Neuron (in vitro differentiated cells): ENCODE measurements around the gene SFXN5.

ENCODE experiments used
- H2AFZ ChIP-seq: one replicate; pipeline ENCODE4 v1.6.1; 2013; ENCODE audit warnings: low read depth, mild to moderate bottlenecking, inconsistent platforms, low read length, moderate library complexity
- H3K27me3 ChIP-seq: one replicate; pipeline ENCODE4 v1.6.1; 2013; ENCODE audit warnings: low read length; ENCODE audit not compliant: insufficient read depth
- H3K36me3 ChIP-seq: one replicate; pipeline ENCODE4 v1.6.1; 2013; ENCODE audit warnings: low read length; ENCODE audit not compliant: insufficient read depth
- H3K4me1 ChIP-seq: one replicate; pipeline ENCODE4 v1.6.1; 2013; ENCODE audit warnings: low read length; ENCODE audit not compliant: insufficient read depth
- H3K4me3 ChIP-seq: 2 replicates; pipeline ENCODE4 v1.5.1; 2013; ENCODE audit warnings: mild to moderate bottlenecking, low read length, moderate library complexity
- H3K9me3 ChIP-seq: one replicate; pipeline ENCODE4 v1.6.1; 2013; ENCODE audit warnings: low read length

Gene SFXN5

DNA sequence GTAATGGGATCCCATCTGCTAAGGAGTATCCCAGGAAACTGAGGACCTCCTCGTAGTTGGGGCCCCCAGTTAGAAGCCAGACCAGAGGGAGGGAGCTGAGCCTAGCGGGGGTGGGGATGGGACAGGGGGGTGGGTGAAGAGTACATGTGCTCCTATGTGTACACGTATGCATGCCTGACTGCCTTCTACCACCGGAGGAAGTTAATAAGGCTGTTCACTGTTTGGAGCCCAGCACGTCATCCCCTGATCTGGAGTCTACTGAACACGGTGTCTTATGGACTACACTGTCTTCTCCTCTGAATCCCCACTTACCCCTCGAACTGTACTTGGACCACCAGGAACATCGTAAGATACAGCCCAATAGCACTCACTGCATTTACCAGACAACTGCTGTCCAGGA, 68.5 kb downstream of the SFXN5 start:
- H3K4me3 ChIP-seq = no peak overlapping the region
- no peaks in the 10 kb centered on the region for H3K36me3 ChIP-seq
- no peak overlapping the region for H2AFZ ChIP-seq
- no peaks in the 10 kb centered on the region for H3K4me1 ChIP-seq
- no peaks in the 10 kb centered on the region for H3K27me3 ChIP-seq
- H3K9me3 ChIP-seq = no peaks in the 10 kb centered on the region

DNA sequence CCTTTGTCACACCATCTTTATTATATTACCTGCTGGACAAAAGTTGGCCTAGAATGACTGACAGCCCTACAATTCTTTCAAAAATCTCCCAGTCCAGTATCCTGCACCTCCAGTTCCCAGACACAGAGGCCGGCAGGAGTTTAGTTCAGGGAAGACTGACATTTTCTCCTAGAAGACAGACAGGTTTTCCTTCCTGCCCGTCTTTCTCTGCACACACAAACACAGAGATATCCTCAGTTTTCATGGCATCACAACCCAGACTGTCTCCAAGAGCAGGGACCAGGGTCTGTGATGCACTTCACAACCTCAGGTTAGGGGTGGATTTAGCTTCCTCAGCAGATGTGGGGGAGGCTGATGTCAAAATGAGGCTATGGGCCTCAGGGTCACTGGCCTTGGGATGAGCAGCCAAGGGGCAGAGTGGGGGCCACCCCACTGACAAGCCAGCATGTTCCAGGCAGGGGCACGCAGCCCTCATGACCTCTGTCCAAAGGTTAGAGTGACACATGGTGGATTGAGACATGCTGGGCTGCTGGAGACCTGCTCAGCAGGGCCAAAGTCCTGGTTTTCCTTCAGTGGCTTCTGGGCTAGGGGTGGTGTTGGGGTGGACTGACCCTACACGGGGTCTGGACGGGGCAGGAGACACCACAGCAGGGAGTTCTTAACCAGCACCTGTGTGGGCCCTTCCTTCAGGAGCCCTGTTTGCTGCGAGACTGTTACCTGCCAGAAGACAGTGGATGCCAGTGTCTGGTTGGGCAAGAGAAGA, 70.5 kb downstream of the SFXN5 start:
- Histone ChIP-seq H2AFZ (no peak overlapping the region), H3K4me3 (no peak overlapping the region), H3K36me3 (no peaks in the 10 kb centered on the region), H3K27me3 (no peaks in the 10 kb centered on the region), H3K4me1 (no peaks in the 10 kb centered on the region), H3K9me3 (no peaks in the 10 kb centered on the region)

DNA sequence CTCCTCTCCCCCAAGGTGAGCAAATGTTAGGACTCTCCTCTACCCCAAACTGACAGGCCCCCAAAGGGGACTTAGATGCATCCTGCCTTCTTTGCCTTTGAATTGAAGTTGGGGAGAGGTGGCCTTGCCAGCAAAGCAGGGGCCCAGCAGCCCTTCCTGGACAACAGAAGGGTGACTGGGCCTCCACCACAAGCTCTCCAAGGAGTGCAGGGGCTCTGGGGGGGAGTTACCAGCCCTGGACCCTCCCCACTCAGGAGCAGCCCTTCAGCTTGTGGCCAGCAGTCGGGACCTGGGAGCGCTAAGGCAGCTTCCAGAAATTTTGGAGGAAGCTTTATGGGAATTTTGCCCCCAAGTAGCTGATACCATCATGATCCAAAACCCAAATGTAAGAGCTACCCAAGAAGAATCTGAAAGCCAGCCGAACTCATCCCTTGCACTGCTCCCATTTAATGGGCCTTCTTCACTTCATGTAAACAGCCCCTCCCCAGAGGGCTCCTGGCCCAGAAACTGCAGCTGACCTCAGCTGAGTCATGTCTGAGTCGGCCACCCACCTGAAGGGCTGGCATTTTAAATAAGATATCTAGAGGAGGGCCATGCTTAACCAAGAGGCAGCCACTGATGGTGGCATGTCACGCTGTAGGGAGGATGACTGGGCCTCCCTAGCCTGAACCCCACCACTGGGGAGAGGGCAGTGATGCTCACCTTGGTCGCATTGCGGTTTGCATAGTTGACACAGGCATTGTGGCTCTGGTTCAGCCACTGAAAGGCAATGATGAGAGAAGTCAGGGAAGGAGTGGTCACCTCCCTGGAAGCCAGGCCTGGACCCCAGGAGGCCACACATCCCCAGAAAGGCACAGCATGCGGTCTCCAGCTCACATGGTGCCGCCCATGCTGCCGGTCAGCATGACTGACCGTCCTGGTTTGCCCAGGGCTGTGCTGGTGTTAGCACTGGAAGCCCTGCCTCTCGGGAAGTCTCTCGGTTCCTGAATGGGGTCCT, 71.5 kb downstream of the SFXN5 start:
- H3K27me3 ChIP-seq = no peaks in the 10 kb centered on the region
- H2AFZ ChIP-seq = no peak overlapping the region
- H3K9me3 ChIP-seq = no peaks in the 10 kb centered on the region
- H3K36me3 ChIP-seq = no peaks in the 10 kb centered on the region
- no peak overlapping the region for H3K4me3 ChIP-seq
- H3K4me1 ChIP-seq = no peaks in the 10 kb centered on the region

GRCh38 chr2:72998724-72999123, 72.8 kb downstream of the SFXN5 start:
- Histone ChIP-seq H3K27me3 (no peaks in the 10 kb centered on the region), H3K36me3 (no peaks in the 10 kb centered on the region), H2AFZ (no peak overlapping the region), H3K9me3 (no peaks in the 10 kb centered on the region), H3K4me3 (no peak overlapping the region), H3K4me1 (no peaks in the 10 kb centered on the region)

- Histone ChIP-seq H2AFZ (no peak overlapping the region), H3K36me3 (no peaks in the 10 kb centered on the region), H3K9me3 (no peaks in the 10 kb centered on the region), H3K4me1 (no peaks in the 10 kb centered on the region), H3K4me3 (no peak overlapping the region), H3K27me3 (no peaks in the 10 kb centered on the region)
Observed at GRCh38 chr2:72998234-72998651, 73.3 kb downstream of the SFXN5 start.

DNA sequence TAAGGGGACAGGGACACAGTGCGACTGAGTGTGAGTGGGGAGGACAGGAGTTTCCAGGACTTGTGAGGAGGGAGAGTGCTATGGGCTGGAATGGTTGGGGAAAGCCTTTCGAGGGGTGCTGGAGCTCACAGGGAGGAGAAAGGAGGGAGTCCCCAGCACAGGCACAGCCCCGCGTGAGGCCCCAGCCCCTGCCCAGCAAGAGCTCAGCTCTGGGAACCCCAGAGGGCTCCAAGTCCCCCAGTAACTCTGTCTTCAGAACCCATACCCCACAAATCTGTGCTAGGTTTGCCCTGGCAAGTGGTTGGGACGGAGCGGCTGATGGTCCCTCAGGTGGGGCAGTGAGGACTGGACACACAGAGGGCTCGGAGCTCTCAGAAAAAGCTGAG, 75.4 kb downstream of the SFXN5 start:
- Histone ChIP-seq H3K4me1 (no peaks in the 10 kb centered on the region), H2AFZ (no peak overlapping the region), H3K27me3 (no peaks in the 10 kb centered on the region), H3K4me3 (no peak overlapping the region), H3K9me3 (no peaks in the 10 kb centered on the region), H3K36me3 (no peaks in the 10 kb centered on the region)

DNA sequence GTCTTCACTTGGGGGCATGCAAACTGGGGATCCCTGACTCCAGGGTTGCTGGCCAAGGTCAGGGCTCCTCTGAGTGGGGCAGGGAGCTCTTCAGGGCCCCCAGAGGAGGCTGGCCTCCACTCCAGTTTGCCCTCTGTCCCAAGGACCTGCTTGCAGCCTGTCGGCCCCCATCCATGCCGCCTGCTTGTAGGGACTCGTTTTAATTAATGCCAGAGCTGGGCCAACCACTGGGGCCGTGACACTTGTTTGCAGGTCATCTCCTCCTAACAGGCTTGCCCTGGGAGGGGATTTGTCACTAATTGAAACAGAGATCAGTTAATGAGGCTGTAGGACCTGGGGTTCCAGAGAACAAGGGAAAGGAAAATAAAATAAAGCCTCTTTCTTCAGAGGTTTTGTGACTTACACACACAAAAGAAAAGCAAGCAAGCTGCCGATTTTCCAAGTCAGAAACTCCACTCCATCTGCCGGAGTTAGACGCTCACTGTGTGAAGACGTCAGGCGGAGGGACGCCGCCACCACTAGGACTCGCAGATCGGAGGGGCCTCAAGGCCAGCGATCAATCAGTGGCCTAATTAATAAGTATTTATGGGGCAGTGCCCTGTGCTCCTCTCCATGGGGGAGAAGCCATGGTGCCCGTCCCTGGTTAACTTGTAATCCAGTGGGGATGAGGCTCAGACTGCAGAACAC, 75.9 kb downstream of the SFXN5 start:
- Histone ChIP-seq H3K9me3 (no peaks in the 10 kb centered on the region), H2AFZ (no peak overlapping the region), H3K36me3 (no peaks in the 10 kb centered on the region), H3K27me3 (no peaks in the 10 kb centered on the region), H3K4me1 (no peaks in the 10 kb centered on the region), H3K4me3 (no peak overlapping the region)

DNA sequence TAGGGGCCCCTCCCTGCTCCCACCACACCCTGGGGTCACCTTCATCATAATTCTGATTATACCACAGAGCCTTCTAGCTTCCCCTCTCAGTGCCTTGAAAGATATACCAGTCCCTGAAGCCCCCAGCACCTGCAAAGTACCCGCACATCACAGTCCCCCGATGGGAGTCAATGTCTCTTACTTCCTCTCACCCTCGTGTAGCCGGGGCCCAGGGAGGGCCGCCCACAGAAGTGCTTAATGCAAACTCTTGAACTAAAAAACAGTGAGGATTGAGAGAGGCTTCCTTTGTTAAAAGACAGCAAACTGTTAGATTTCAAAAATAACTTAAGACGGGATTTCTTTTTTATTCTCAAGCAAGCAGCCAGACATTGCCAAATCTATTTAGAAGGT, 76.5 kb downstream of the SFXN5 start:
- H3K4me3 ChIP-seq = no peak overlapping the region
- no peak overlapping the region for H2AFZ ChIP-seq
- no peaks in the 10 kb centered on the region for H3K9me3 ChIP-seq
- no peaks in the 10 kb centered on the region for H3K4me1 ChIP-seq
- no peaks in the 10 kb centered on the region for H3K36me3 ChIP-seq
- H3K27me3 ChIP-seq = no peaks in the 10 kb centered on the region

DNA sequence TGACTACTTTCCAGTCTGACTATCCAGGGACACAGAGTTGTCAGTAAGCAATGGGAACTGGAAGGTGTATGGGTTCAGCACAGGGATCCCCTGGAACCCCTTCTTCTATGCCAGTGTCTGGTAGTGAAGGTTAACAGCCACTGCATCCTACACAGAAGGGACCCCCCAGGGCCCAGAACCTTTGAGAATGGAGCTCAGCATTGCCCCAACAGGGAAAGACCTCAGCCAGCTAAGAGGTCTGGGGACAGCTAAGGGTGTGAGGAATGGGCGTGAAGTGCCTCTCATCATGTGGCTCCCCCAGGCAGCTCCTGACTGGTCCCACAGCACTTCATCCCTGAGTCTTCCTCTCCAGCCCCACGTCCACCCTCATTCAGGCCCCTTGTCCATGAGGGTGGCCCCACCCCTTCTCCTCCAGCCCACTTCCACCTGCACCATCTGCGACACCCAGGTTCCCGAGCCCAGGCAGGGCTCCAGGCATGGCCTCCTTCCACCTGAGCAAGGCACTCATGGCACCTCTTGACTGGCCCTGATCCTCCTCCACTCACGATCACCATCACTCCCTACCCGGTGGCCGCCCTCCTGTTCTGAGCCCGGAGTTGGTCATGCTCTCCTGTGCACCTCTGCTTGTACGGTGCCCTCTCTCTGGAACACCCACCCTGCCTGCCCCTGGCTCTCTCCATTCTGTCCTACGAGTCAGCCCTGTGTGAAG, 77.1 kb downstream of the SFXN5 start:
- Histone ChIP-seq H2AFZ (no peak overlapping the region), H3K4me1 (no peaks in the 10 kb centered on the region), H3K36me3 (no peaks in the 10 kb centered on the region), H3K4me3 (no peak overlapping the region), H3K9me3 (no peaks in the 10 kb centered on the region), H3K27me3 (no peaks in the 10 kb centered on the region)

GRCh38 chr2:72993933-72994280, 77.6 kb downstream of the SFXN5 start:
- Histone ChIP-seq H3K4me3 (no peak overlapping the region), H2AFZ (no peak overlapping the region), H3K9me3 (no peaks in the 10 kb centered on the region), H3K36me3 (no peaks in the 10 kb centered on the region), H3K4me1 (no peaks in the 10 kb centered on the region), H3K27me3 (no peaks in the 10 kb centered on the region)

DNA sequence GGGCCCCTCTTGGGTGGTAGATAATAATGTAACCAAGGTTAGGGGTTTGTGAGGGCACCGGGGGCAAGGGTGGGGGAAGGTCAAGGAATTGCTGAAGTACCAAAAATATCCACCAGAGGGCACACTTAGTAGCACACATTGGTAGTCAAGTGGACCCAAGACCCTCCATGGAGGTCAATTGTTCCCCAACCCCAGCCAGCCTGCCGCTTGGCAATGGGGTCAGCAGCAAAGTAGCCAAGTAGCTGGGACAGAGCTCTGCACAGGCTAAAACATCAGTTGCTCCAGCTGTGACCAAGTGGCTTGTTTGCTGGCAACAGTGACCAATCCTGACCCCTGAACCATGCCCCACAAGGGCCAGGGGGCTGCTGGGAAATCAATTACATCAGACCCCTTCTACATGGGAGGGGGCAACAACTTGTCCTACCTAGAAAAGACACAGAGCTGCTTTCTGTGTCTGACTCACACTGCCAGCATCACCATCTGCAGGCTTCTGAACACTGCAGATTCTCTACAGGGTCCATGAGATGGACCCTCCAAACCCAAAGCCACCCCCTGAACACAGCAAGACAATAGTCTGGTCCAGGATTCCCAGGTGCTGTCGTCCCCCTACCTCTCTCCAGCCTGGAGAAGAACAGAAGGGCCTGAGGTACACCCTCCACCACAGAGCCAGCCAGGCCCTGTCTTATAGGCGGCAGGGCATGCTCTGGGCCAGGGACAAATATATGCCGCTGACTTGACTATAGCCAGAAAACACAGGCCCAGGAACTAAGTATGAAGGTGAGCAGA, 78.2 kb downstream of the SFXN5 start:
- Histone ChIP-seq H3K27me3 (no peaks in the 10 kb centered on the region), H3K36me3 (no peaks in the 10 kb centered on the region), H3K4me3 (no peak overlapping the region), H3K9me3 (no peaks in the 10 kb centered on the region), H3K4me1 (no peaks in the 10 kb centered on the region), H2AFZ (no peak overlapping the region)

DNA sequence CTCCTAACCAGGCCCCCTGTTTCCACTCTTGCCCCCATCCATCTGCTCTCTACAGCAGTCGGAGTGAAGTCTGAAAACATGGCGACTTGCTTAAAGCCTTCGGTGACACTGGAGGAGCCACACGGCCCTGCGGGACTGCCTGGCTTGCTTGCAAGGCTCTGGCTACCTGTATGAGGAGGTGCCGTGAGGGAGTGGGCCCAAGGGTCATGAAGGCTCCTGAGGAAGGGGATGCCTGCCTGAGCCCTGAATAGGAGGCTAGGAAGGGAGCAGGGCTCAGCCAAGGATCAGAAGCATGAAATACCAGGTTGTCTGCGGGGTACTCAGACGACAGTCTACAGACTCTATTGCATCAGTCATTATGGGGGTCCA, 78.8 kb downstream of the SFXN5 start:
- H3K9me3 ChIP-seq = no peaks in the 10 kb centered on the region
- H3K4me1 ChIP-seq = no peaks in the 10 kb centered on the region
- no peak overlapping the region for H2AFZ ChIP-seq
- no peaks in the 10 kb centered on the region for H3K36me3 ChIP-seq
- no peaks in the 10 kb centered on the region for H3K27me3 ChIP-seq
- no peak overlapping the region for H3K4me3 ChIP-seq
